ENCODE results near the gene HNRNPUL2. TPM values are rescaled to one million over a fixed set of nuclear protein-coding genes. Genes with fewer than 3 reads are reported as not detected.
"Not testable (repeated sequence)": the region's sequence is repeated elsewhere in the genome, so short reads cannot be mapped to it uniquely, and the experiment has no call there.

The HNRNPUL2 gene
- total RNA-seq, 1 donor from 2014 or later = 58.6 TPM

DNA sequence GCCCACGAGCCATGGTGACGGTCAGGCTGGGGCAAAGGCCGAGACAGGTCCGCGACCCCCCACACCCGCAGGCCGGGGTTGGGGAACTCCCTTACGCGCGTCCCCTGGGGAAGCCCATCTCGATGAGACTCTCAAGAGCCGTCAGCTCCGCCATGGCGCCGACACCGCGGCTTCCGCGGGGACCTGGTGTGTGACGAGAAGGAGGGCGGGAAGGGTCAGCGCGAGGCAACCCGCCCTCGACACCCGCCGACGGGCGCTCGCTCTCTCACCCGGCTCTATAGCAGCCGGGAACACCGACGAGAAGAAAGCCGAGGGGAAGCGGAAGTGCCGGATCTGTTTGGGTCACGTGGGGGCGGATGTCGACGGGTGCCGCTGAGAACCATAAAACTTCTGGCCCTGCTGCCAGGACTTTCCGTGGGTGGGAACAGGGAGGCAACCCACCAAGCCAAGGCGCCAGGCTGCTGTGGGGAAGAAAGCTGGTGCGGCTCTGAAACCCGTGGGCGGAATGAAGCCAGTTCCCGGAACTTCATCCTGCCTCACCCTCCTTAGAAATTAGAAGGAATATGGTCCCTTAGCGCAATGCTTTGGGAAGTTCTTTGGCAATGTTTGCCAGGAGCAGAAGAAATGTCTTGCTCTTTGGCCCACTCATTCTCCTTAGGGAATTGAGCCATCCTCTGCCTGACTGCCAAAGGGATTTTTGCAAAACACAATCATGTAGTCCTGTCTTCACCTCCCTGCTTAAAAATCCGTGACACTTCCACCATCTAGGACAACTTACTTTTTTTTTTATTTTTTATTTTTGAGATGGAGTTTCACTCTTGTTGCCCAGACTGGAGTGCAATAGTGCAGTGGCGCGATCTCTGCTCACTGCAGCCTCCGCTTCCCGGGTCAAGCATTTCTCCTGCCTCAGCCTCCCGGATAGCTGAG is 48.2 kb downstream of the HNRNPUL2 start, which contains the start of gene UBXN1:
Gene UBXN1 (minus strand): TSS at position 304 of the 927 bp plus-strand sequence. CDS start 150 bp downstream, at position 154.
- peaks cover 2% of the 10 kb centered on the region for H3K27me3 Mint-ChIP-seq (ENCODE audit: unreplicated experiment)
- H3K9me3 Mint-ChIP-seq (ENCODE audit: unreplicated experiment) = peaks cover 6% of the 10 kb centered on the region
- H3K27ac Mint-ChIP-seq (ENCODE audit: unreplicated experiment) = peak within 1 kb of the TSS; percentile 93
- no peak for TF ChIP-seq CTCF (IDR thresholded peaks at IDR 0.05; ENCODE audit: partially characterized antibody, unreplicated experiment)
- peaks cover 20% of the 10 kb centered on the region for H3K4me1 Mint-ChIP-seq (ENCODE audit: low read depth, unreplicated experiment)
- peak; percentile 85 for DNase-seq
- H3K36me3 Mint-ChIP-seq (ENCODE audit: unreplicated experiment) = peaks cover 6% of the 10 kb centered on the region
- H3K4me3 Mint-ChIP-seq (ENCODE audit: unreplicated experiment) = peak within 1 kb of the TSS; percentile 93

GRCh38 chr11:62678433-62678769 is 48.9 kb downstream of the HNRNPUL2 start:
- Mint-ChIP-seq H3K4me1 (ENCODE audit: low read depth, unreplicated experiment) (peaks cover 20% of the 10 kb centered on the region), H3K27ac (ENCODE audit: unreplicated experiment) (peak overlapping the region; percentile 93), H3K36me3 (ENCODE audit: unreplicated experiment) (peaks cover 6% of the 10 kb centered on the region), H3K27me3 (ENCODE audit: unreplicated experiment) (peaks cover 2% of the 10 kb centered on the region), H3K4me3 (ENCODE audit: unreplicated experiment) (peak overlapping the region; percentile 93), H3K9me3 (ENCODE audit: unreplicated experiment) (peaks cover 6% of the 10 kb centered on the region)
- no peak for TF ChIP-seq CTCF (IDR thresholded peaks at IDR 0.05; ENCODE audit: partially characterized antibody, unreplicated experiment)
- no peak for DNase-seq

- no peak for DNase-seq
- Mint-ChIP-seq H3K27ac (ENCODE audit: unreplicated experiment) (peak overlapping the region; percentile 93), H3K4me1 (ENCODE audit: low read depth, unreplicated experiment) (peaks cover 20% of the 10 kb centered on the region), H3K27me3 (ENCODE audit: unreplicated experiment) (peaks cover 2% of the 10 kb centered on the region), H3K36me3 (ENCODE audit: unreplicated experiment) (peaks cover 6% of the 10 kb centered on the region), H3K9me3 (ENCODE audit: unreplicated experiment) (peaks cover 6% of the 10 kb centered on the region), H3K4me3 (ENCODE audit: unreplicated experiment) (peak overlapping the region; percentile 93)
- no peak for TF ChIP-seq CTCF (IDR thresholded peaks at IDR 0.05; ENCODE audit: partially characterized antibody, unreplicated experiment)
Measured at GRCh38 chr11:62677714-62678113, 49.5 kb downstream of the HNRNPUL2 start.

- Mint-ChIP-seq H3K4me3 (ENCODE audit: unreplicated experiment) (peak overlapping the region; percentile 75), H3K27ac (ENCODE audit: unreplicated experiment) (peak overlapping the region; percentile 4), H3K9me3 (ENCODE audit: unreplicated experiment) (peaks cover 6% of the 10 kb centered on the region), H3K27me3 (ENCODE audit: unreplicated experiment) (peaks cover 2% of the 10 kb centered on the region), H3K4me1 (ENCODE audit: low read depth, unreplicated experiment) (peaks cover 20% of the 10 kb centered on the region), H3K36me3 (ENCODE audit: unreplicated experiment) (peaks cover 6% of the 10 kb centered on the region)
- TF ChIP-seq CTCF (IDR thresholded peaks at IDR 0.05; ENCODE audit: partially characterized antibody, unreplicated experiment) = no peak
- DNase-seq = no peak
Measured at GRCh38 chr11:62677156-62677555, 50.1 kb downstream of the HNRNPUL2 start.

GRCh38 chr11:62676698-62677097 is 50.6 kb downstream of the HNRNPUL2 start:
- Mint-ChIP-seq H3K36me3 (ENCODE audit: unreplicated experiment) (peaks cover 6% of the 10 kb centered on the region), H3K27ac (ENCODE audit: unreplicated experiment) (peak overlapping the region; percentile 4), H3K9me3 (ENCODE audit: unreplicated experiment) (peaks cover 6% of the 10 kb centered on the region), H3K4me1 (ENCODE audit: low read depth, unreplicated experiment) (peaks cover 20% of the 10 kb centered on the region), H3K27me3 (ENCODE audit: unreplicated experiment) (peaks cover 2% of the 10 kb centered on the region), H3K4me3 (ENCODE audit: unreplicated experiment) (peak overlapping the region; percentile 75)
- no peak for TF ChIP-seq CTCF (IDR thresholded peaks at IDR 0.05; ENCODE audit: partially characterized antibody, unreplicated experiment)
- DNase-seq = no peak

GRCh38 chr11:62675415-62675814 is 51.8 kb downstream of the HNRNPUL2 start:
- not testable (repeated sequence) for H3K27me3 Mint-ChIP-seq (ENCODE audit: unreplicated experiment)

More at GRCh38 chr11:62675415-62675814, 51.8 kb downstream of the HNRNPUL2 start:
- peaks cover 18% of the 10 kb centered on the region for H3K4me1 Mint-ChIP-seq (ENCODE audit: low read depth, unreplicated experiment)
- not testable (repeated sequence) for H3K36me3 Mint-ChIP-seq (ENCODE audit: unreplicated experiment); H3K9me3 Mint-ChIP-seq (ENCODE audit: unreplicated experiment); DNase-seq; H3K4me3 Mint-ChIP-seq (ENCODE audit: unreplicated experiment); H3K27ac Mint-ChIP-seq (ENCODE audit: unreplicated experiment)

Data from glutamatergic neuron (in vitro differentiated cells).